Measurements from ENCODE around the gene PLA2G3.

DNA sequence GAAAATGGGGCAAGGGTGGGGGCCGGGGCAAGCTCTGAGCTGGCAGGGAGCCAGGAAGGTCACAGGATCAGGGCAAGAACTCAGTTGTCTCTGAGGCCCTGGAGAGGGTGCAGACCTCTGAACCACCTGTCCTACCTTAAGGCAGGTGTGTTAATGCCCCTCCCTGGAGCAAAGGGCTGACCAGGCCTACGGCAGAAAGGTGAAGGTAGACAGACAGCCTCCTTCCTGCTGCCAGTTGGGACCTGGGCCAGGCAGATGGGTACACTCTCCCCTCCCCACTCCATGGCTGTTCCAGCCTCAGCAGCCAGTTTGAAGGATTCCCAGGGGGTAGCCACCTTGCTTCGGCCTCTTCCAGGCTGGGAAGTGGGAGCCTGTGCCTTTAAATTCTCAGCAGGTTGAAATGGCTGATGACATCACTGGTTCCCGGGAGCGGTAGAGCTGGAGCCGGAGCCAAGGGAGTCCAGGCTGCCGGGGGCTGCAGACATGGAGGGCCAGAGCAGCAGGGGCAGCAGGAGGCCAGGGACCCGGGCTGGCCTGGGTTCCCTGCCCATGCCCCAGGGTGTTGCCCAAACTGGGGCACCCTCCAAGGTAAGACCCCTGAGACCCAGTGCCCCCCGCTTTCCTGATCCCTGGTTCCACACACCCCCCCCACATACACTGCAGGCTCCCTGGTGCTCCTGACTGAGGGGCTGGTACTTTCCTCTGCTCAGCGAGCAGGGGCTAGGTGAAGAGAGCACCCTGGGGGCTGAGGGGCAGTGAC, 17.6 kb downstream of the PLA2G3 start, which contains the start of gene INPP5J:
- TF ChIP-seq, protein P1, sequence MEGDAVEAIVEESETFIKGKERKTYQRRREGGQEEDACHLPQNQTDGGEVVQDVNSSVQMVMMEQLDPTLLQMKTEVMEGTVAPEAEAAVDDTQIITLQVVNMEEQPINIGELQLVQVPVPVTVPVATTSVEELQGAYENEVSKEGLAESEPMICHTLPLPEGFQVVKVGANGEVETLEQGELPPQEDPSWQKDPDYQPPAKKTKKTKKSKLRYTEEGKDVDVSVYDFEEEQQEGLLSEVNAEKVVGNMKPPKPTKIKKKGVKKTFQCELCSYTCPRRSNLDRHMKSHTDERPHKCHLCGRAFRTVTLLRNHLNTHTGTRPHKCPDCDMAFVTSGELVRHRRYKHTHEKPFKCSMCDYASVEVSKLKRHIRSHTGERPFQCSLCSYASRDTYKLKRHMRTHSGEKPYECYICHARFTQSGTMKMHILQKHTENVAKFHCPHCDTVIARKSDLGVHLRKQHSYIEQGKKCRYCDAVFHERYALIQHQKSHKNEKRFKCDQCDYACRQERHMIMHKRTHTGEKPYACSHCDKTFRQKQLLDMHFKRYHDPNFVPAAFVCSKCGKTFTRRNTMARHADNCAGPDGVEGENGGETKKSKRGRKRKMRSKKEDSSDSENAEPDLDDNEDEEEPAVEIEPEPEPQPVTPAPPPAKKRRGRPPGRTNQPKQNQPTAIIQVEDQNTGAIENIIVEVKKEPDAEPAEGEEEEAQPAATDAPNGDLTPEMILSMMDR (conservative IDR thresholded peaks at IDR 0.05; ENCODE audit: low read length) = no peak
- TF ChIP-seq EZH2phosphoT487 (IDR thresholded peaks at IDR 0.05; ENCODE audit: borderline replicate concordance) = no peak
